Type B pancreatic cell (in vitro differentiated cells): ENCODE measurements around the gene ZNF343. TPM values are rescaled to one million over a fixed set of nuclear protein-coding genes. Genes with fewer than 3 reads are reported as not detected.

Source experiments
- DNase-seq: peaks from one replicate; pipeline ENCODE4 v3.0.0; 2021; ENCODE audit warnings: mixed read lengths; ENCODE audit not compliant: unreplicated experiment; ENCODE audit errors: extremely low spot score
- H3K27ac Mint-ChIP-seq: 2 replicates; pipeline ENCODE4 v1.8.0; 2021; ENCODE audit warnings: mild to moderate bottlenecking, mixed read lengths
- H3K27me3 Mint-ChIP-seq: 2 replicates; pipeline ENCODE4 v1.8.0; 2021; ENCODE audit warnings: mixed read lengths
- H3K36me3 Mint-ChIP-seq: 2 replicates; pipeline ENCODE4 v1.8.0; 2021; ENCODE audit warnings: mixed read lengths
- H3K4me1 Mint-ChIP-seq: one replicate; pipeline ENCODE4 v1.8.0; 2021; ENCODE audit warnings: mixed read lengths; ENCODE audit not compliant: unreplicated experiment
- H3K4me3 Mint-ChIP-seq: 2 replicates; pipeline ENCODE4 v1.8.0; 2021; ENCODE audit warnings: mild to moderate bottlenecking, mixed read lengths
- H3K9me3 Mint-ChIP-seq: 2 replicates; pipeline ENCODE4 v1.8.0; 2021; ENCODE audit warnings: mixed read lengths
- total RNA-seq: library from RNA; stranded (reverse); gene quantifications from 2 replicates; pipeline ENCODE4 v1.2.1, GENCODE V29; 2021; ENCODE audit warnings: low replicate concordance
- TF ChIP-seq, protein P1 (sequence below): fragments of 200-600 bp; sonication (generic); conservative IDR thresholded peaks from 2 replicates; pipeline ENCODE4 v1.5.0; 2021; ENCODE audit warnings: antibody characterized with exemption, mild to moderate bottlenecking

The ZNF343 gene
- total RNA-seq, 1 donor from 2014 or later, result 16.6 TPM

DNA sequence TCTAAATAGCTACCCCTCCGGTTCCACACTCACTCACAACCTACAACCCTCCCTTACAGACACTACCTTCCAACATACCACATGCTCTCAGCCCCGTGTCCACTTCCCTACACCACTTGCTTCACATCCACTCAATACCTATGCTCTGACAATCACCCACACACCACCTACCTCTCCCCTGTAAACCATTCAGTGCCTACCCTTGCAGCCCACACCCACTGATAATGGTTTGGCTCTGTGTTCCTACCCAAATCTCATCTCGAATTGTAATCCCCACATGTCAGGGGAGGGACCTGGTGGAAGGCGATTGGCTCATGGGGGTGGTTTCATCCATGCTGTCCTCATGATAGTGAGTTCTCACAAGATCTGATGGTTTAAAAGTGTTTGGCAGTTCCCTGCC, 9.8 kb upstream of the ZNF343 start:
- H3K4me3 Mint-ChIP-seq, result no peak overlapping the region
- no peak overlapping the region for H3K27ac Mint-ChIP-seq
- H3K27me3 Mint-ChIP-seq, result peaks cover 47% of the 10 kb centered on the region
- H3K4me1 Mint-ChIP-seq, result peaks cover 7% of the 10 kb centered on the region
- no peak for DNase-seq
- H3K9me3 Mint-ChIP-seq, result no peaks in the 10 kb centered on the region
- TF ChIP-seq, protein P1, sequence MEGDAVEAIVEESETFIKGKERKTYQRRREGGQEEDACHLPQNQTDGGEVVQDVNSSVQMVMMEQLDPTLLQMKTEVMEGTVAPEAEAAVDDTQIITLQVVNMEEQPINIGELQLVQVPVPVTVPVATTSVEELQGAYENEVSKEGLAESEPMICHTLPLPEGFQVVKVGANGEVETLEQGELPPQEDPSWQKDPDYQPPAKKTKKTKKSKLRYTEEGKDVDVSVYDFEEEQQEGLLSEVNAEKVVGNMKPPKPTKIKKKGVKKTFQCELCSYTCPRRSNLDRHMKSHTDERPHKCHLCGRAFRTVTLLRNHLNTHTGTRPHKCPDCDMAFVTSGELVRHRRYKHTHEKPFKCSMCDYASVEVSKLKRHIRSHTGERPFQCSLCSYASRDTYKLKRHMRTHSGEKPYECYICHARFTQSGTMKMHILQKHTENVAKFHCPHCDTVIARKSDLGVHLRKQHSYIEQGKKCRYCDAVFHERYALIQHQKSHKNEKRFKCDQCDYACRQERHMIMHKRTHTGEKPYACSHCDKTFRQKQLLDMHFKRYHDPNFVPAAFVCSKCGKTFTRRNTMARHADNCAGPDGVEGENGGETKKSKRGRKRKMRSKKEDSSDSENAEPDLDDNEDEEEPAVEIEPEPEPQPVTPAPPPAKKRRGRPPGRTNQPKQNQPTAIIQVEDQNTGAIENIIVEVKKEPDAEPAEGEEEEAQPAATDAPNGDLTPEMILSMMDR, result no peak
- H3K36me3 Mint-ChIP-seq, result no peaks in the 10 kb centered on the region

DNA sequence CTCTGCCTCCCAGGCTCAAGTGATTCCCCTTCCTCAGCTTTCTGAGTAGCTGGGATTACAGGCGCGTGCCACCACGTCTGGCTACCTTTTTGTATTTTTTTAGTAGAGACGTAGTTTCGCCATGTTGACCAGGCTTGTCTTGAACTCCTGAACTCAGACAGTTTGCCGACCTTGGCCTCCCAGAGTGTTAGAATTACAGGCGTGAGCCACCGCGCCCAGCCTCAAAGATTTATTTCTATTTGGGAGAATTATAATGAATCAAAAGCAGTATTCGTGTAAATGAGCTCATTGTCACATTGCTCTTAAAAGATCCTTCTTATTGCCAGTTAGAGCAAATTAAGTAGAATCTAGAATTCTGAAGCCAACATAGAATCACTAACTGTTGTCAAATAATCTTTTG, 9.4 kb upstream of the ZNF343 start:
- TF ChIP-seq, protein P1, result no peak
- H3K4me1 Mint-ChIP-seq, result peaks cover 7% of the 10 kb centered on the region
- no peaks in the 10 kb centered on the region for H3K9me3 Mint-ChIP-seq
- no peak overlapping the region for H3K4me3 Mint-ChIP-seq
- no peak overlapping the region for H3K27ac Mint-ChIP-seq
- H3K36me3 Mint-ChIP-seq, result no peaks in the 10 kb centered on the region
- peaks cover 52% of the 10 kb centered on the region for H3K27me3 Mint-ChIP-seq
- no peak for DNase-seq

DNA sequence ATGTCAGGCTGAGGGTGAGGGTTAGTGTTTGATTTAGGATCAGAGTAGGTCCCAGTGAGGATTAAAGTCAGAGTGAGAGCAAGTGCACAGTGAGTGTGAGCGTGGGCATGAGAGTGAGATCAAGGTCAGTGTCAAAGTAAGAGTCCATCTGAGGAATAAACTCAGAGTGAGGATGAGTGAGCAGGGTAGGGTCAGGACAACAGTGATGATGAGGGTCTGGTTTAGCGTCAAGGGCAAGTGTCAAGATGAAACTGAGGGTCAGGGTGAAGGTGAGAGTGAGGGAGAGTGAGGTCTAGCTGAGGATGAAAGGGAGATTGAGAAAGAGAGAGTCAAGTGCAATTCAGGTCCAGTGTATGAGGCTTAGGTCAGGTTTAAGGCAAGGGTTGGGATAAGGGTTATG, 7.7 kb upstream of the ZNF343 start:
- no peaks in the 10 kb centered on the region for H3K9me3 Mint-ChIP-seq
- no peak overlapping the region for H3K27ac Mint-ChIP-seq
- H3K4me1 Mint-ChIP-seq, result peaks cover 4% of the 10 kb centered on the region
- no peak overlapping the region for H3K4me3 Mint-ChIP-seq
- peaks cover 55% of the 10 kb centered on the region for H3K27me3 Mint-ChIP-seq
- DNase-seq, result no peak
- no peaks in the 10 kb centered on the region for H3K36me3 Mint-ChIP-seq
- TF ChIP-seq, protein P1, result no peak

DNA sequence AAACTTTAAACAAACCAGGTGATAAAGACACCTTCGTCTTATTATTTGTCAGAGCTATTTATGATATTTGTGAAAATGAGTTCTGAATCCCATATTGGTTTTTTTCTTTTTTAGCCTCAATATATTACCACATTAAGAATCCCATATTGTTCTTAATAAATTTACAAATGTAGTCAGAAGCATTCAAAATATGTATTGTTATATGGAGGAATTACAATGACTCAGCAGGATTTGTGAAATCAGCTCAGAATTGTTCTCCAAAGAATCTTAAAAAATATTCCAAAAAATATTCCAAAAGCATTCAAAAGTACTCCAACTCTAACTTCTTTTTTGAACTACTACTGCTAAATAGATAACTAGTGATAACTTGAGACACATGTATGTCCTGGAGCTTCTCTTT, 6.5 kb upstream of the ZNF343 start:
- H3K9me3 Mint-ChIP-seq, result no peaks in the 10 kb centered on the region

DNA sequence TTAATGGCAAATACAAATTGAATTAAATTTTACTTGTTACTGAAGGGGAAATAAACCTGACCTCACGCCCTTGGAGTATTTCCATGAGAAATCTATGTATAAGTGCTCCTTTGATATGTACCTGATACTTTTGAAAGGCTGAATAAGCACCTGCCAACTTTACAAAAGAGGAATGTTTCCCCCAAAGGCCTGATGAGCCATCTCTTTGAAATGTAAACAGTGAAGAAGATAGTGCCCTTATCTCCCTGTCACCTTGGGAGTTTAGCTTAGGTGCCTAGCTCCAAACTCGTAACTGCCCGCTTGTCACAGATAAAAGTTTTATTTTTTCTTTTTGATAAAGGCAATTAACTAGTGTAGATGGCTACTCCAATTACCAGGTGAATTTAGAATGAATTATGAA, 1.1 kb upstream of the ZNF343 start:
- Mint-ChIP-seq H3K36me3 (no peaks in the 10 kb centered on the region), H3K27me3 (peaks cover 35% of the 10 kb centered on the region), H3K27ac (no peak overlapping the region), H3K4me1 (peaks cover 14% of the 10 kb centered on the region), H3K9me3 (no peaks in the 10 kb centered on the region), H3K4me3 (peak overlapping the region; percentile 100)
- no peak for DNase-seq
- TF ChIP-seq, protein P1, result no peak

More for the DNA sequence above, 6.5 kb upstream of the ZNF343 start:
- no peak overlapping the region for H3K4me3 Mint-ChIP-seq
- H3K36me3 Mint-ChIP-seq, result no peaks in the 10 kb centered on the region
- peaks cover 53% of the 10 kb centered on the region for H3K27me3 Mint-ChIP-seq
- peaks cover 4% of the 10 kb centered on the region for H3K4me1 Mint-ChIP-seq
- TF ChIP-seq, protein P1, result no peak
- H3K27ac Mint-ChIP-seq, result no peak overlapping the region
- no peak for DNase-seq

DNA sequence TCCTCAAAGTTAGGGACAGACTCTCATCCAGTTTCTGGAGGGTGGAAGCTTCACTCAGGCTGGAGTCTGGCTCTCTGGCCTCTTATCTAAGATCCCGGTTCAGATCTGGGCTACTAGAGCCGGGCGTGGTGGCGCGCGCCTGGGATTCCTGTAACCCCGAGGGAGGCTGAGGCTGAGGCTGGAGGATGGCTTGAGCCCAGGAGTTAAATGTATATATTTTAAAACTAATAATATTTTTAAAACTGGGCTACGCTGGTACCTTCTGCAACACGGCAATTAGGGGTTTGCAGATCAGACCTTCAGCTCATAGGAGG, 710 bp upstream of the ZNF343 start:
- no peaks in the 10 kb centered on the region for H3K9me3 Mint-ChIP-seq
- no peak for DNase-seq
- H3K27ac Mint-ChIP-seq, result peak overlapping the region; percentile 86
- H3K36me3 Mint-ChIP-seq, result no peaks in the 10 kb centered on the region
- peak overlapping the region; percentile 100 for H3K4me3 Mint-ChIP-seq
- peaks cover 14% of the 10 kb centered on the region for H3K4me1 Mint-ChIP-seq
- TF ChIP-seq, protein P1, result no peak
- H3K27me3 Mint-ChIP-seq, result peaks cover 33% of the 10 kb centered on the region
